Measurements from ENCODE around the gene PRSS57. TPM values are rescaled to one million over a fixed set of nuclear protein-coding genes. Genes with fewer than 3 reads are reported as not detected.

Gene PRSS57
- total RNA-seq, 2 donors from 2014 or later, result not detected

- Histone ChIP-seq H3K4me1 (ENCODE audit: control insufficient read depth in 1 of 2, low read depth in 2 of 2) (no peaks in the 10 kb centered on the region), H3K36me3 (no peaks in the 10 kb centered on the region), H3K4me3 (no peak overlapping the region), H3K9me3 (peaks cover 8% of the 10 kb centered on the region), H3K27me3 (replicated peaks; ENCODE audit: insufficient read depth) (no peaks in the 10 kb centered on the region), H3K27ac (no peak overlapping the region)
- no peak for ATAC-seq (ENCODE audit: insufficient number of reproducible peaks, low FRiP score, low read depth)
- TF ChIP-seq CTCF (IDR thresholded peaks at IDR 0.05), result no peak
- DNase-seq (ENCODE audit: low spot score), result no peak
These were observed 44.9 kb upstream of the PRSS57 start for GRCh38 chr19:739998-740715.

- Histone ChIP-seq H3K4me3 (no peak overlapping the region), H3K27me3 (replicated peaks; ENCODE audit: insufficient read depth) (no peaks in the 10 kb centered on the region), H3K36me3 (no peaks in the 10 kb centered on the region), H3K4me1 (ENCODE audit: control insufficient read depth in 1 of 2, low read depth in 2 of 2) (no peaks in the 10 kb centered on the region), H3K9me3 (no peaks in the 10 kb centered on the region), H3K27ac (no peak overlapping the region)
- TF ChIP-seq CTCF (IDR thresholded peaks at IDR 0.05), result no peak
- DNase-seq (ENCODE audit: low spot score), result no peak
- no peak for ATAC-seq (ENCODE audit: insufficient number of reproducible peaks, low FRiP score, low read depth)
These were observed 43.4 kb upstream of the PRSS57 start for GRCh38 chr19:738509-739128.

GRCh38 chr19:737591-738093, 42.4 kb upstream of the PRSS57 start:
- no peak for DNase-seq (ENCODE audit: low spot score)
- H3K36me3 ChIP-seq, result no peaks in the 10 kb centered on the region

GRCh38 chr19:736125-736524, 40.9 kb upstream of the PRSS57 start:
- ATAC-seq (ENCODE audit: insufficient number of reproducible peaks, low FRiP score, low read depth) (no peak), DNase-seq (ENCODE audit: low spot score) (no peak)
- Histone ChIP-seq H3K36me3 (no peaks in the 10 kb centered on the region), H3K27ac (no peak overlapping the region), H3K4me3 (no peak overlapping the region), H3K27me3 (replicated peaks; ENCODE audit: insufficient read depth) (no peaks in the 10 kb centered on the region), H3K4me1 (ENCODE audit: control insufficient read depth in 1 of 2, low read depth in 2 of 2) (no peaks in the 10 kb centered on the region), H3K9me3 (no peaks in the 10 kb centered on the region)
- TF ChIP-seq CTCF (IDR thresholded peaks at IDR 0.05), result no peak

More at GRCh38 chr19:737591-738093, 42.4 kb upstream of the PRSS57 start:
- no peak overlapping the region for H3K4me3 ChIP-seq
- no peaks in the 10 kb centered on the region for H3K9me3 ChIP-seq
- ATAC-seq (ENCODE audit: insufficient number of reproducible peaks, low FRiP score, low read depth), result no peak
- H3K27me3 ChIP-seq (replicated peaks; ENCODE audit: insufficient read depth), result no peaks in the 10 kb centered on the region
- peak; percentile 40 for TF ChIP-seq CTCF (IDR thresholded peaks at IDR 0.05)
- H3K27ac ChIP-seq, result no peak overlapping the region
- H3K4me1 ChIP-seq (ENCODE audit: control insufficient read depth in 1 of 2, low read depth in 2 of 2), result no peaks in the 10 kb centered on the region

- no peak for ATAC-seq (ENCODE audit: insufficient number of reproducible peaks, low FRiP score, low read depth)
- no peaks in the 10 kb centered on the region for H3K9me3 ChIP-seq
These were observed 39.5 kb upstream of the PRSS57 start for GRCh38 chr19:734716-735115.

More at GRCh38 chr19:734716-735115, 39.5 kb upstream of the PRSS57 start:
- H3K36me3 ChIP-seq, result no peaks in the 10 kb centered on the region
- no peak overlapping the region for H3K27ac ChIP-seq
- no peak overlapping the region for H3K4me3 ChIP-seq
- TF ChIP-seq CTCF (IDR thresholded peaks at IDR 0.05), result no peak
- no peaks in the 10 kb centered on the region for H3K27me3 ChIP-seq (replicated peaks; ENCODE audit: insufficient read depth)
- no peaks in the 10 kb centered on the region for H3K4me1 ChIP-seq (ENCODE audit: control insufficient read depth in 1 of 2, low read depth in 2 of 2)
- no peak for DNase-seq (ENCODE audit: low spot score)

Data from thoracic aorta (tissue), 2 donors.